Mesendoderm (in vitro differentiated cells): Measurements from ENCODE around the gene SACS.

Experiments used
- DNase-seq: peaks from one replicate; pipeline ENCODE4 v3.0.0; 2013
- H2AK5ac ChIP-seq: 2 replicates; pipeline ENCODE4 v1.6.1; 2013; ENCODE audit warnings: low read length, inconsistent platforms
- H2BK120ac ChIP-seq: 2 replicates; pipeline ENCODE4 v1.6.1; 2013; ENCODE audit warnings: low read depth, mild to moderate bottlenecking, low read length, moderate library complexity, mixed read lengths
- H2BK15ac ChIP-seq: replicated peaks from 2 replicates; pipeline ENCODE4 v1.6.1; 2013; ENCODE audit warnings: low read depth, mild to moderate bottlenecking, moderate library complexity
- H2BK5ac ChIP-seq: 2 replicates; pipeline ENCODE4 v1.6.1; 2013; ENCODE audit warnings: low read length, inconsistent platforms
- H3K18ac ChIP-seq: 2 replicates; pipeline ENCODE4 v1.6.1; 2013; ENCODE audit warnings: mild to moderate bottlenecking, low read length, mixed read lengths
- H3K23ac ChIP-seq: one replicate; pipeline ENCODE4 v1.6.1; 2013; ENCODE audit warnings: low read length
- H3K27ac ChIP-seq: 2 replicates; pipeline ENCODE4 v1.5.1; 2013; ENCODE audit warnings: low read depth, mild to moderate bottlenecking, inconsistent platforms, low read length, moderate library complexity
- H3K27me3 ChIP-seq: 2 replicates; pipeline ENCODE4 v1.6.1; 2013; ENCODE audit warnings: low read length, control low read depth, mild to moderate bottlenecking, inconsistent platforms; ENCODE audit not compliant: insufficient read depth, poor library complexity
- H3K36me3 ChIP-seq: 2 replicates; pipeline ENCODE4 v1.6.1; 2013; ENCODE audit warnings: low read length, inconsistent platforms; ENCODE audit not compliant: control insufficient read depth, insufficient read depth
- H3K4ac ChIP-seq: one replicate; pipeline ENCODE4 v1.6.1; 2013; ENCODE audit warnings: low read depth, mild to moderate bottlenecking, low read length, moderate library complexity
- H3K4me1 ChIP-seq: 2 replicates; pipeline ENCODE4 v1.6.1; 2013; ENCODE audit warnings: low read depth, low read length, inconsistent platforms; ENCODE audit not compliant: control insufficient read depth
- H3K4me2 ChIP-seq: 2 replicates; pipeline ENCODE4 v1.6.1; 2013; ENCODE audit warnings: low read length
- H3K4me3 ChIP-seq: 2 replicates; pipeline ENCODE4 v1.5.1; 2013; ENCODE audit warnings: mild to moderate bottlenecking, low read length
- H3K56ac ChIP-seq: one replicate; pipeline ENCODE4 v1.6.1; 2013; ENCODE audit warnings: low read length
- H3K79me1 ChIP-seq: 2 replicates; pipeline ENCODE4 v1.6.1; 2013; ENCODE audit warnings: low read length, inconsistent platforms
- H3K79me2 ChIP-seq: 2 replicates; pipeline ENCODE4 v1.6.1; 2013; ENCODE audit warnings: mild to moderate bottlenecking, low read length; ENCODE audit not compliant: control insufficient read depth, insufficient read depth
- H3K9ac ChIP-seq: 2 replicates; pipeline ENCODE4 v1.6.1; 2013; ENCODE audit warnings: low read length, inconsistent platforms
- H4K5ac ChIP-seq: one replicate; pipeline ENCODE4 v1.6.1; 2013; ENCODE audit warnings: low read length
- H4K8ac ChIP-seq: one replicate; pipeline ENCODE4 v1.6.1; 2013; ENCODE audit warnings: low read depth, mild to moderate bottlenecking, control low read depth, low read length, moderate library complexity
- WGBS: extraction: QIAGEN DNeasy Blood & Tissue Kit; methylation state at CpG from one replicate; pipeline ENCODE4 v1.1.7; 2013; ENCODE audit warnings: low lambda C conversion rate, missing lambda C conversion rate; ENCODE audit not compliant: insufficient coverage; ENCODE audit errors: extremely low coverage; 5-methylcytosine and 5-hydroxymethylcytosine counted together

SACS gene

GRCh38 chr13:23470790-23471614 lies 37.5 kb upstream of the SACS start:
- Histone ChIP-seq H3K4me2 (no peak overlapping the region), H3K4me1 (peaks cover 3% of the 10 kb centered on the region), H2BK5ac (no peak overlapping the region), H3K4ac (no peak overlapping the region), H3K79me1 (no peaks in the 10 kb centered on the region), H4K5ac (no peak overlapping the region), H3K36me3 (no peaks in the 10 kb centered on the region), H3K27me3 (no peaks in the 10 kb centered on the region), H3K79me2 (no peaks in the 10 kb centered on the region), H3K4me3 (no peak overlapping the region), H3K27ac (no peak overlapping the region), H4K8ac (no peak overlapping the region), H3K23ac (no peak overlapping the region), H3K9ac (no peak overlapping the region), H3K18ac (no peak overlapping the region), H2BK15ac (no peak overlapping the region), H2BK120ac (no peak overlapping the region), H3K56ac (no peak overlapping the region), H2AK5ac (no peak overlapping the region)
- no peak for DNase-seq
- WGBS: no CpG with 5 or more reads among the region's 7 CpGs

GRCh38 chr13:23469951-23470421 lies 36.5 kb upstream of the SACS start:
- Histone ChIP-seq H3K4me1 (peaks cover 3% of the 10 kb centered on the region), H3K79me1 (no peaks in the 10 kb centered on the region), H3K56ac (no peak overlapping the region), H2BK120ac (no peak overlapping the region), H4K5ac (no peak overlapping the region), H3K18ac (no peak overlapping the region), H2BK5ac (no peak overlapping the region), H2BK15ac (no peak overlapping the region), H3K36me3 (no peaks in the 10 kb centered on the region), H3K4me3 (no peak overlapping the region), H2AK5ac (no peak overlapping the region), H3K9ac (no peak overlapping the region), H3K4ac (no peak overlapping the region), H4K8ac (no peak overlapping the region), H3K4me2 (no peak overlapping the region), H3K27ac (no peak overlapping the region), H3K79me2 (no peaks in the 10 kb centered on the region), H3K27me3 (no peaks in the 10 kb centered on the region), H3K23ac (no peak overlapping the region)
- no CpG with 5 or more reads among the region's 9 CpGs for WGBS
- peak; percentile 76 for DNase-seq

GRCh38 chr13:23468811-23469210 lies 35.3 kb upstream of the SACS start:
- no CpG with 5 or more reads among the region's 3 CpGs for WGBS
- no peak overlapping the region for H3K4me2 ChIP-seq
- no peak overlapping the region for H2BK5ac ChIP-seq
- no peaks in the 10 kb centered on the region for H3K79me1 ChIP-seq
- no peaks in the 10 kb centered on the region for H3K27me3 ChIP-seq
- no peak overlapping the region for H2AK5ac ChIP-seq
- no peak overlapping the region for H4K8ac ChIP-seq
- no peak overlapping the region for H4K5ac ChIP-seq
- no peak overlapping the region for H3K4me3 ChIP-seq
- no peak overlapping the region for H3K9ac ChIP-seq
- H3K27ac ChIP-seq: no peak overlapping the region
- H3K36me3 ChIP-seq: no peaks in the 10 kb centered on the region
- no peak overlapping the region for H3K23ac ChIP-seq
- H2BK120ac ChIP-seq: no peak overlapping the region
- no peaks in the 10 kb centered on the region for H3K79me2 ChIP-seq
- H3K4ac ChIP-seq: no peak overlapping the region
- peaks cover 3% of the 10 kb centered on the region for H3K4me1 ChIP-seq
- H3K56ac ChIP-seq: no peak overlapping the region
- peak overlapping the region; percentile 30 for H3K18ac ChIP-seq
- H2BK15ac ChIP-seq: no peak overlapping the region
- DNase-seq: peak; percentile 30

DNA sequence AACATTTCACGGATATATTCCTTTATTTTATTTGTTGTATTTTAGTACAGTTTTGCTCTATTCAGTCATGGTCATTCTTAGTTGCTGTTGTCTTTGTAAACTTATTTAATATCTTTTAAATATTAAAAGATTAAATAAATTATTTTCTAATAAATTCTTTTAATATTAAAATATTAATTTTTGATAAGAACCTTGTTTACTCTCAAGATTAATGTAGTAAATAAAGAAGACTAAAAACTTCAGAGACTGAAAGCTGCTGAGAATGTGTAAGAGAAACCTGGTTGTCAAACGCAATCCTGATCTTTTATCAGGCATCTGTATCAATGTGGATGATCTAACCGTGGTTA lies 34.4 kb upstream of the SACS start:
- Histone ChIP-seq H3K9ac (no peak overlapping the region), H2AK5ac (no peak overlapping the region), H4K5ac (no peak overlapping the region), H3K4ac (no peak overlapping the region), H2BK15ac (no peak overlapping the region), H3K79me2 (no peaks in the 10 kb centered on the region), H3K27me3 (no peaks in the 10 kb centered on the region), H3K36me3 (no peaks in the 10 kb centered on the region), H2BK120ac (no peak overlapping the region), H3K56ac (no peak overlapping the region), H3K4me2 (no peak overlapping the region), H3K79me1 (no peaks in the 10 kb centered on the region), H3K27ac (no peak overlapping the region), H3K4me3 (no peak overlapping the region), H3K4me1 (peaks cover 3% of the 10 kb centered on the region), H3K23ac (no peak overlapping the region), H4K8ac (no peak overlapping the region), H3K18ac (no peak overlapping the region), H2BK5ac (no peak overlapping the region)
- no peak for DNase-seq
- no CpG with 5 or more reads among the region's 3 CpGs for WGBS

GRCh38 chr13:23467048-23467931 lies 33.8 kb upstream of the SACS start:
- no peak for DNase-seq
- Histone ChIP-seq H3K4me2 (no peak overlapping the region), H2BK15ac (no peak overlapping the region), H3K27me3 (no peaks in the 10 kb centered on the region), H2BK5ac (no peak overlapping the region), H3K79me2 (no peaks in the 10 kb centered on the region), H3K4me3 (no peak overlapping the region), H3K4me1 (peaks cover 3% of the 10 kb centered on the region), H4K5ac (no peak overlapping the region), H2BK120ac (no peak overlapping the region), H4K8ac (no peak overlapping the region), H3K9ac (no peak overlapping the region), H3K56ac (no peak overlapping the region), H3K23ac (no peak overlapping the region), H3K4ac (no peak overlapping the region), H3K18ac (no peak overlapping the region), H3K36me3 (no peaks in the 10 kb centered on the region), H3K27ac (no peak overlapping the region), H2AK5ac (no peak overlapping the region), H3K79me1 (no peaks in the 10 kb centered on the region)
- no CpG with 5 or more reads among the region's 14 CpGs for WGBS
